HepG2 (cell line): ENCODE results near the gene PWP2. TPM values are rescaled to one million over a fixed set of nuclear protein-coding genes. Genes with fewer than 3 reads are reported as not detected.

Source experiments
- ATAC-seq: fragments of 200-7000 bp; cut with Tn5 transposase; 3 replicates; pipeline ENCODE4 v1.9.1; 2020; ENCODE audit warnings: mild to moderate bottlenecking, moderate library complexity
- BruUV-seq: library from RNA; stranded (reverse); fragments of 400-500 nt; replicated peaks from 2 replicates; lab custom pipeline; 2021; lab: Mats Ljungman, UMichigan
- CTCF ChIA-PET: fragments of 300-600 bp; formaldehyde crosslinking; extraction: SDS; loops from one replicate; lab custom pipeline; 2021; ENCODE audit warnings: low total read pairs, inconsistent platforms, low intra/inter-chr PET ratio; lab: Yijun Ruan, JAX
- POLR2A ChIA-PET: fragments of 350-600 bp; sonication (Branson Sonifier 250); formaldehyde crosslinking; loops from one replicate; lab custom pipeline; 2020; ENCODE audit warnings: antibody characterized with exemption, inconsistent platforms; lab: Yijun Ruan, JAX
- DNase-seq: peaks from one replicate; pipeline ENCODE4 v3.0.0-alpha.2; 2015; ENCODE audit warnings: low spot score
- FAIRE-seq: peaks from 3 replicates; lab custom pipeline; 2011; peaks lifted over from hg19 to GRCh38; lab: Jason Lieb, UNC
- H2AFZ ChIP-seq: one replicate; pipeline ENCODE4 v1.6.1; 2011; ENCODE audit warnings: low read length, inconsistent platforms
- H3K27ac ChIP-seq: fragments of 300-600 bp; 3 replicates; pipeline ENCODE4 v1.8.0; 2011; ENCODE audit warnings: mixed run types, mild to moderate bottlenecking, mixed read lengths, low read length, inconsistent platforms; ENCODE audit not compliant: insufficient read depth; ENCODE audit errors: extremely low read length
- H3K27me3 ChIP-seq, 2 experiments: fragments of 200-600 bp in 1 of 2; 2 replicates in 1 of 2; 3 replicates in 1 of 2; pipeline versions ENCODE4 v1.6.0 to v1.8.0; 2011; ENCODE audit warnings: low read length in 2 of 2, mild to moderate bottlenecking in 2 of 2, moderate library complexity in 2 of 2, inconsistent platforms in 1 of 2; ENCODE audit not compliant: insufficient read depth in 2 of 2, control insufficient read depth in 1 of 2
- H3K36me3 ChIP-seq, 2 experiments: fragments of 200-600 bp in 1 of 2; replicated peaks in 1 of 2; 2 replicates in 1 of 2; 3 replicates in 1 of 2; pipeline versions ENCODE4 v1.5.1 to v1.8.0; 2011; ENCODE audit warnings: low read length in 2 of 2, inconsistent platforms in 1 of 2; ENCODE audit not compliant: insufficient read depth in 2 of 2, control insufficient read depth in 1 of 2
- H3K4me1 ChIP-seq: 2 replicates; pipeline ENCODE4 v1.5.1; 2012; ENCODE audit warnings: low read length, inconsistent platforms; ENCODE audit not compliant: insufficient read depth
- H3K4me2 ChIP-seq: 2 replicates; pipeline ENCODE4 v1.6.0; 2011; ENCODE audit warnings: low read depth, low read length, inconsistent platforms
- H3K4me3 ChIP-seq, 3 experiments: fragments of 200-600 bp in 1 of 3; sonication (generic), shearing (Covaris generic) in 1 of 3; replicated peaks in 1 of 3; 2 replicates each; pipeline ENCODE4 v1.5.1; 2011 to 2016; ENCODE audit warnings: low read length in 3 of 3, inconsistent platforms in 2 of 3, low read depth in 2 of 3, mild to moderate bottlenecking in 2 of 3, control low read depth in 1 of 3, mixed read lengths in 1 of 3; ENCODE audit not compliant: insufficient read depth in 1 of 3
- H3K79me2 ChIP-seq: one replicate; pipeline ENCODE4 v1.6.1; 2011; ENCODE audit warnings: low read length, inconsistent platforms; ENCODE audit not compliant: insufficient read depth
- H3K9ac ChIP-seq: 2 replicates; pipeline ENCODE4 v1.6.0; 2011; ENCODE audit warnings: mild to moderate bottlenecking, low read depth, low read length, inconsistent platforms; ENCODE audit not compliant: insufficient read depth
- H3K9me3 ChIP-seq: 2 replicates; pipeline ENCODE4 v1.5.1; 2012; ENCODE audit warnings: mild to moderate bottlenecking, low read length
- H4K20me1 ChIP-seq: 2 replicates; pipeline ENCODE4 v1.6.0; 2011; ENCODE audit warnings: inconsistent platforms, mild to moderate bottlenecking, low read length, moderate library complexity; ENCODE audit not compliant: insufficient read depth
- ATM ChIP-seq: fragments of 450-650 bp; IDR thresholded peaks from 2 replicates; pipeline ENCODE4 v1.7.1; 2017; ENCODE audit warnings: mild to moderate bottlenecking, borderline replicate concordance
- BCL3 ChIP-seq: sonication (generic); formaldehyde crosslinking; IDR thresholded peaks from 2 replicates; pipeline ENCODE4 v1.5.1; 2020; ENCODE audit warnings: mild to moderate bottlenecking, missing genetic modification reagents, moderate library complexity
- HNRNPK ChIP-seq: fragments of 200-400 bp; formaldehyde crosslinking; IDR thresholded peaks from 2 replicates; pipeline ENCODE4 v1.6.1; 2018; ENCODE audit warnings: low read length, low read depth, moderate library complexity, mild to moderate bottlenecking; ENCODE audit not compliant: poor library complexity, severe bottlenecking
- PAXIP1 ChIP-seq: sonication (generic); formaldehyde crosslinking; conservative IDR thresholded peaks from 2 replicates; pipeline ENCODE4 v1.4.0; 2020; ENCODE audit warnings: mild to moderate bottlenecking, missing genetic modification reagents, moderate library complexity
- TFE3 ChIP-seq: IDR thresholded peaks from 2 replicates; pipeline ENCODE4 v1.6.1; 2016
- WGBS: methylation state at CpG from one replicate; pipeline ENCODE4 v1.1.6; 2017; ENCODE audit warnings: low lambda C conversion rate; 5-methylcytosine and 5-hydroxymethylcytosine counted together
- in situ Hi-C: cut with HindIII; loops from 2 replicates; pipeline ENCODE4 v1.10.0; 2017; ENCODE audit warnings: low pct_unique_long_range_greater_than_20kb; ENCODE audit not compliant: extremely low pct_ligation_motif_present
- intact Hi-C: fragments of 100-400 bp; cut with micrococcal nuclease; formaldehyde crosslinking; loops from one replicate; pipeline ENCODE4 v1.10.0; 2022; ENCODE audit not compliant: unreplicated experiment
- polyA plus RNA-seq, 8 experiments: library from polyadenylated mRNA; depleted of rRNA in 3 of 8; stranded (reverse) in 7 of 8; unstranded in 1 of 8; fragments of >200 nt; fragmentation: Illumina TruSeq in 4 of 8; extraction: Trizol in 4 of 8; gene quantifications; 2 replicates each; pipeline versions ENCODE4 v1.2.1 to v1.2.3, GENCODE V29; 2011 to 2016; ENCODE audit warnings: low read depth in 4 of 8, missing spikeins in 1 of 8, mixed read lengths in 1 of 8; ENCODE audit not compliant: insufficient read depth in 1 of 8
- total RNA-seq, 5 experiments: library from RNA; depleted of rRNA; stranded (reverse); fragments of >200 nt; fragmentation: Illumina TruSeq; extraction: Trizol; gene quantifications; 2 replicates each; pipeline ENCODE4 v1.2.3, GENCODE V29; 2016; ENCODE audit warnings: low read depth in 1 of 5

Gene PWP2
- total and polyA plus RNA-seq, 2 of the 13 experiments (the other 11 are each of a cell fraction or from before 2014, with no cell fraction given): 7.7 to 17.0 TPM

GRCh38 chr21:44070391-44070790, 36.8 kb upstream of the PWP2 start:
- Histone ChIP-seq H3K9ac (no peak overlapping the region), H3K27me3 (no peaks in the 10 kb centered on the region), H3K4me1 (peaks cover 17% of the 10 kb centered on the region), H3K36me3 (peaks cover 11 to 34% of the 10 kb centered on the region in 2 experiments; a peak in 4 of 5 replicates), H3K4me2 (no peak overlapping the region), H3K79me2 (no peaks in the 10 kb centered on the region), H4K20me1 (peaks cover 7% of the 10 kb centered on the region; the same call in 1 of the 2 replicates), H2AFZ (no peak overlapping the region), H3K4me3 (no peak overlapping the region), H3K27ac (no peak overlapping the region), H3K9me3 (no peaks in the 10 kb centered on the region)
- in situ Hi-C loops: no loop called here
- ChIA-PET CTCF (no interaction called here), POLR2A (no interaction called here)
- no peak for DNase-seq
- no peak for ATAC-seq
- no peak for FAIRE-seq
- 100% methylated on average over 7 of the region's 7 CpGs for WGBS
- intact Hi-C loops: no loop called here
- no TSS peak for BruUV-seq
- TF ChIP-seq ATM (no peak), PAXIP1 (CRISPR knock-in tag) (no peak), HNRNPK (no peak), TFE3 (CRISPR knock-in tag) (no peak), BCL3 (no peak)
